GM19467 (cell line): ENCODE data around the gene TAF1B.
"Not testable (repeated sequence)": the region's sequence is repeated elsewhere in the genome, so short reads cannot be mapped to it uniquely, and the experiment has no call there.

ENCODE experiments used
- ATAC-seq: cut with Tn5 transposase; IDR thresholded peaks from one replicate; pipeline ENCODE4 v1.9.1; 2021; ENCODE audit warnings: mild to moderate bottlenecking, moderate library complexity; ENCODE audit not compliant: unreplicated experiment

The TAF1B gene

DNA sequence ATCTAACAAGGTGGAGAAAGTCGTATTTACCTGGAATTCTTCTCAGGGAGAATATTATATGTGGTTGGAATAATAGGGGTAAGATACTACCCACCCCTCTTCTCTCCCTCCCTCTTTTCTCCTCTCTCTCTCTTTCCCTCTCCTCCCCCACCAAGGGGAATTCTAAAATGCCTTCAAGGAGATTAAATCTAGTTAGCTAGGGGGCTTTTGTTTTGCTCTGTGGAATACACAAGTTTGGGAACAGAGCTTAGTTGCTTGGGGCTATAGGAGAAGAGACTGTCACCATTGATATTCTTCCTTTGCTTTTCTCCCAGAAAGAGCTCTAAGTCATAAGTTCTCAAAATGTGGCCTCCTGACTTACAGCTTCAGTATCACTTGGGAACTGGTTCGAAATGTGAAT, 34.5 kb downstream of the TAF1B start:
- ATAC-seq: no peak

DNA sequence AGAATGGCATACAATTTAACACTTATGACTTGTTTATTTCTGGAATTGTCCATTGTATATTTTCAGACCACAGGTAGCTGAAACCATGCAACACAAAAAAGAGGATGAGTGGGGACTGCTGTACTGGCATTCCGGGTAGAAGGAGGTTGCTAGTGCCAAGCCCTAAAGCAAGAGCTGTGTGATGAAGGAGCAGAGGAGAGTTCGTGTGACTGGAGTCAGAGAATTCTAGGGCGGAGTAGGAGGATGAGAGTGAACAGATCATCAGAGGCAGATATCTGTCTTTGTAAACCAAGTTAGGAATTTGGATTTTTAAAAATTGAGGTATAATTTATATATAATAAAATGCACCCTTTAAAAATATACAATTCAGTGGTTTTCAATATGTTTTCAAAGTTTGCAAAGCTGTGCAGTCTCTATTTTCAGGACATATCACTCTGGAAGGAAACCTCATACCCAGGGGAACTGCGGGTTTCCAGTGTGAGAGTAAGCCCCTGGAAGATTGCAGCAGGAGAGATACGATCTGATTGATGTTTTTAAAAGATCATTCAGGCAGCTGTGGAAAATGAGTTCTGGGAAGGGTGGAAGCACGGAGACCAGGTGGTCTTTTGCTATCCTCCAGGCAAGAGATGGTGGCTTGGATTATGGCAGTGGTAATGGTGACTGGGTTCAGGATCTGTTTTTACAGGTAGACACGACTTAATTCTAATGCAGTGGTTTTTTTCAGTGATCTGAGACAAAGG, 36.4 kb downstream of the TAF1B start:
- ATAC-seq: no peak

DNA sequence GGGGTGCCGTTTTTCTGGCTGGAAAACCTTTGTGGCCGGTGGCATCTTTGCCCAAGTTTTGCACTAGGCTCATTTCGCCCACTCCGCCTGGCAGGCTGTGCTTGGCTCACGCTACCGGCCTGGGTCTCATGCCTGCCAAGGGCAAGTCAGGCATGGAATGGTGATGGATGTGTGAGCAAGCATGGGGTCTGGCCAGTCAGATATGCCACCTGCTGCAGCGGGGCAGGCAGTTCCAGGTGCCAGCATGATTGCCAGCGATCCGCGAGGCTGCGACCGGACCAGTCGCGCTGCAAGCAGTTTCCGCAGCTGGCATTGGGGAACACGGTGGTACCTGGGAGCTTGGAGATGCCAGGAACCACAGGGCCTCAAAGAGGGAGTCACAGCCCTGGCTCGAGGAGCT, 40.6 kb downstream of the TAF1B start:
- no peak for ATAC-seq

DNA sequence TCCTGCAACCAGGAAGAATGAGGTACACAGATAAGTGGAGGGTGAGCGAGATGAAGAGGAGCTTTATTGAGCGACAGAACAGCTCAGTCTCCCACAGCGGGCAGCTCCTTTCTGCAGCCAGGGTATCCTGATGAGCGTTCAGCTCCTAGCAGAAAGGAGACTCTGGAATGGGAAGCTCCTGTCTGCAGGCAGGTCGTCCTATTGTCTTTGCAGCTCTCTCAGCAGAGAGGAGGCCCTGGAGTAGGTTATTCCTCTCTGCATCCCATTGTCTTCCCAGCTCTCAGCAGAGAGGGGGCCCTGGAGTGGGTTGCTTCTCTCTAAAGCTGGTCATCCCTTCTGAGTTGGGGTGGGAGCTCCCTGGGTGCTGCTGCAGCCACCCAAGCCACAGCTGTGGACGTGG, 41.2 kb downstream of the TAF1B start:
- no peak for ATAC-seq

DNA sequence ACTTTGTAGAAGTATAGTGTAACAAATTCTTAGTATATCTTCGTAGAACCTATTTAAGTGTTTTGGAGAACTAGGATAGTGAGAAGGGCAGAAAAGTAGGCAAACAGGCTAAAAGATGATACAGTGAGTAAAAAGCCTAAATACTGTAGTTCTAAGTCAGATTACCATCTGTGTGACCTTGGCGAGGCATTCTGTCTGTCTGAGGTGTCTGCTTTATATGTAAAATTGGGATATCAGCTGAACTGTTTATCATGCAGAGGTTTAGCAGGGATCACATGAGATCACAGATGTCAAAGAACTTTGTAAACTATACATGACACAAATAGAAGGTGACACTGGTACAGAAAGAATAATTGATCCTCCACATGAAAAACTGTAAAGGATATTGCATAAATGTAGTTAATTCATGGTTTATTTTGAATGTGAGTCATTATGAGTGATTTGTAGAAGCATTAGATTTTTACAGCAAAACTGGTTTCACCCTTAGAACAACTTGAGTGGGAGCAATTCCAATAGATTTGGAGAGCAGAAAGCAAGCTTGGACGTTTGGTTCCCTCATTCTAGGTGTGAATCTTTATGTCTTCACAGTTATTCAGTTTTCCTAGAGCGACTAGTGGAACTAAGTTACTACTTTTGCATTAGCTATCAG, 41.9 kb downstream of the TAF1B start:
- no peak for ATAC-seq

DNA sequence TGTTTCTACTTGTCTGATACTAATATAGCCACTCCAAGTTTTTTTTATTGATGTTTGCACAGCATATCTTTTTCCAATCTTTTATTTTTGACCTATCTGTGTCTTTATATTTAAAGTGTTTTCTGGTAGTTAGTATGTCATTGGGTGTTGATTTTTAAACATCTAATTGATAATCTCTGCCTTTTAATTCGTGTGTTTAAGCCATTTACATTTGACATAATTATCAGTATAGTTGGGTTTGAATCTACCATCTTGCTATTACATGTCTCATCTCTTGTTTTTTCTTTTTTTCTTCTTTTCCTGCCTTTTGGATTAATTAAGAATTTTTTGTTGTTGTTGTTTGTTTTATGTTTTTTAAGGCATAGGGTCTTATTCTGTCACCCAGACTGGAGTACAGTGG, 44.2 kb downstream of the TAF1B start:
- ATAC-seq: no peak

DNA sequence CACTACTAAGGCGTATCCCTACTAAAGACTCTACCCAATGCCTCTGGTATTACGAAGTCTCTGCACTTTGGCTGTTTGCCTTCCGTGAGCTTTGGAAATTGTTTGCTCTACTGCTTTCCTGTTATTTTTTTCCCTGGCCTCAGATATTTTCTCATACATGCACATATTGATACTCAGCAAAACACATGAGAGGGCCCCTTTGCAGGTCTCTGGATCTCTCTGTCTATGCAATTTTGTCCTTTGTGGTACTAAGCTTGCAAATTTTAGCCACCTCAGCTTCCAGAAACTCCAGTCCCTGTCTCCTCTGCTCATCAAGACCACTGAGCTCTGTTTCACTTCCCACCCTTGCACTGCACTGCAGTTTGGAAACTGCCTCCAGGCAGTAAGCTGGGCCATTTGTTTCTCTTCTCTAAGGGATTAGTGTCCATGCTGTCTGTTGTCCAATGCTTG, 46.6 kb downstream of the TAF1B start:
- no peak for ATAC-seq

DNA sequence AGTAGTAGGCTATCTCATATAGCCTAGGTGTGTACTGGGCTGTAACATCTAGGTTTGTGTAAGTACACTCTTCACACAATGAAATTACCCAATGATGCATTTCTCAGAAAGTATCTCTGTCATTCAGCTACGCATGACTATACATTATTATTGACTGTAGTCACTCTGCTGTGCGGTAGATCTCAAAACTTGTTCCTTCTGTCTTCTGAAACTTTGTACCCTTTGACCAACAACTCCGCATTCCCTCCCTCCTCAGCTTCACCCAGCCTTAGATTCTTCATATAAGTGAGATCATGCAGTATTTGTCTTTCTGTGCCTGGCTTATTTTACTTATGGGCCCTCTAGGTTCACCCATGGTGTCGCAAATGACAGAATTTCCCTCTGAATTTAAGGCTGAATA, 49.0 kb downstream of the TAF1B start:
- ATAC-seq: no peak

DNA sequence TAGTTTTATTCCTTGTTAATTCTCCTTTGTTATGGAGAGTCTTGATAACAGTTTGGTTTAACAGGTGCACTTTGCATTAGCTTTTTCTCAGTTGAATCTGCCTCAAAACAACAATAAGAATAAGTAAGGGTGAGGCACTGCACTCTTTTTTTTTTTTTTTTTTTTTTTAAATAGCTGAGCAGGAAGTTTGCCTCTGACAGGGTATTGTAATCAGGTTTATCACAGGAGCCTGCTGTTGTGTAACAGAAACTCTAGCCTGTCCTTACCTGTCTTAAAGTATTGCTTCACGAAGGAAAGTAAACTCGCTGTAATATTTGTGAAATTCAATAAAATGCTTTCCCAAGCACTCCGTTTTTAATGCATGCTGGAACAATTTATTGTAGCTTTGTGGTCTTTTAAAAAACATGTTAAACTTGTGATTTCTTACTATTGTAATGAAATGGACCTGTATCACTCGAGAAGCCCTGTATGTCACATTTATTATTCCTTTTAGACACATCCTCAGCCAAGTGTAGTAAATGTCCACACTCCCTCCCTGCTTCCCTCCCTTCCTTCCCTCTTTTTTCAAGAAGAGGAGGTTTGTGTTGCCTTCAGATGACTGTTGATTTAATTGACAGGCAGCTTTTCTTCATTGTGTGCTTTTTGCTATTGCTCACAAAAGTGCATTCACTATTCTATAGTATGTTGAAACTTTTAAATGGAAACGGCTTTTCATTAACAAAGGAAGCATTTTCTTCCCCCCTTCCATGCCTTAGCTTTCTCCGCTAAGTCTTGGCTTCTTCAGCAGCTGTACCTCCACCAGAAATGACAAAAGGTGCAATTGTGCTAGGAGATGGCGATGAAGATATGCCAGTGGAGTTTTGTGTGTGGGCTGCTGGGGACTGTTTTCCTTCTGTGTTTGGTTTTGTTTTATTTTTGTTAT, 52.7 kb downstream of the TAF1B start:
- ATAC-seq: no peak

DNA sequence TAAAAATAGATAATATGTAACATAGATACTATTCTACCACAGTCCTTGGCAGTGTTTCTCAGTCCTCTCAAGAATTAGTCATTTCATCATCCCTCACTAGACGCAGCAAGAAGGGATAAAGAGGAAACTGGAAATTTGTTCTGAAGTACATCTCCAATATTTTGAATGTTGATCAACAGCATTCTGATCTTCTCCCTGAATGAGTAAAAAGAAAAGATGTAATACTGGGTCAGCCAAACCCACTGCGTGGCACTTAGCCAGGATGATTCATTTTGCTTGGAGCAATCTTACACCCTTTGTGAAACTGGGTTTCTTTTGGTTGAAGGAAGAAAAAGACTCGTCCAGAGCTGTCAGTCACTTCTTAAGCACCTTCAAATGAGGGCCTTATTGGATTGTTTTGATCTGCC, 54.1 kb downstream of the TAF1B start:
- no peak for ATAC-seq

DNA sequence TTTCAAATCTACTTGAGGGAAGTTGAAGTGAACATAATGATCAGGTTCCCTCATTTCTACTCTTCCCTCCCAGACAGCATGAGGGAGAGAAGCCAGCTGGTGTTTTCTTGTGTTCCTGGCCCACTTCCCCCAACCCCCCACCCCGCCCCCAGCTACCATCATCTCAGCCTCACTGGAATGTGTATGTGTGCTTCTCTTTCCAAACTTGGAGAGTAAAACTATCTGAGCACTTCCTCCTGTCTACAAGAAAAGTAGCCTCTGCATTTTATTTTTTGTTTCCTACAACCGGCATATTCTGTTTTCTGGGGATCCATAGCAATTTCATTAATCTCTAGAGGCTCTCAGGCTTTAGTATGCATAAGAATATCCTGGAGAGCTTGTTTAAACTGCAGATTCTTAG, 54.6 kb downstream of the TAF1B start:
- ATAC-seq: no peak

DNA sequence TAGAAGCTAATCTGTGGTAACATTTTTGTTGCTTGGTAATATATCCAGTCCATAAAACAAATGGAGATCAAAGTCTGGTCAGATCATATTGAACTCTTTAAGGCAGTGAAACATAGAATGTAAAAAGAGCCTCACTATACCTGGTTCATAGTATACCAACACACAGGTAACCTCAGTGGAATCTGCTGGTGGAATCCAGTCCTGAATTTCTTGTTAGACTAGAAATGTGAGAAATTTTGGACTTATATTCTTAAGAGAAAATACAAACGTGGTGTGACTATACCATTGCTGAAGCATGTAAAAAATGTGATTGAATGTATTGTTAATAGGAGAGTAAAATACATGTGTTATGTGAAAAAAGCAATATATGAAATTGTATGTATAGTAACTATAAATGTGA, 62.1 kb downstream of the TAF1B start:
- no peak for ATAC-seq

DNA sequence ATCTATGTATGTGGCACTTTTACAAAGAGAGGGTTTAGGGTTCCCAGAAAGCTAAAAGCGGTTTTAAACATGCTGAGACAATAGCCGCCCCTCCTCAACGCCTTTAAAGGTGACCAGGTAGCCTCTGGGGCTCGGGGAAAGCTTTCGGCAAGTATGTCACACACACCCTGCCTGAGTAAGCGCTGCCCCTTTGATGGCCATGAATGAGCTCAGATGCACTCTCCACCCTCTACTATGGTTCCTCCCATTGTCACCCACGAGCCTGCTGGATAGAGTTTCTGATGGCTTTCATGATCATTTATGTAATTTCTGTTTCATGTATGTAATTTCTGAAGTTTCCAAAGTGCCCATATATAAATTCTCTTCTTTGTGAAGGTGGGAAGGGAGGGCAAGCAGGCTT, 64.1 kb downstream of the TAF1B start:
- no peak for ATAC-seq

DNA sequence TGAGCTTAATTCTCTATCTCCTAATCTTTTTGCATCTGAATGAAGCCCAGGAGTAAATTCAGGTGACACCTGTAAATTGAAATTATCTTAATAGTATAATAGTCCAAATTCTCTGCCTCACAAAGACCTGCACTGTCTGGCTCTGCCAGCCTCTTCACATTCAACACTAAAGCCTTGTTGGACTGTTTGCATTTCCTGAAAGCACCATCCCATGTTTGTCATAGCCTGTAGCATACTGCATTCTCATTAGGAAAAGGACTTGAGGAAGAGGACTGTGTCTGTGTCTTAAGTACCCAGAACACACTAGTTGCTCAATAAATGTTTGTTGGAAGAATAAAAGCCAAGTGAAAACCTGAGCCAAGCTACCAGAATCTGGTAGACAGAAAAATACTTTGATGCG, 65.4 kb downstream of the TAF1B start:
- no peak for ATAC-seq

DNA sequence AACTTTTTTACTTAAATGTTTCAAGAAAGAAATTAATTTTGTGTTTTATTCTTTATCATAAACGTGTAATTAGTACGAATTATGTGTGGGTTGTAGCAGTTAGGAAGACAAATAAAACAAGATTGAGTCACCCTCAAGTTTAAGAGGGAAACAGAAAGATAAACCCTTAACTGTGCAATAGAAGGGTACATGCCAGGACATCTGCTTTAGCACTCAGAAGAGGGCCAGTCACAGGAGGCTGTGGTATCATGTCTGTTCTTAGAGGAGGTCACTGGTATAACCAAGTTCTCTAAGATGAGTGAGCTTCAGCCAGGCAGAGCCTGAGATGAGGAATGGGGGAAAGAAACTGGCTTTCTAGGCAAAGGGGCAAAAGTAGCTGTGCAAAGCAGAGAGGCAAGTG, 65.8 kb downstream of the TAF1B start:
- ATAC-seq: no peak

DNA sequence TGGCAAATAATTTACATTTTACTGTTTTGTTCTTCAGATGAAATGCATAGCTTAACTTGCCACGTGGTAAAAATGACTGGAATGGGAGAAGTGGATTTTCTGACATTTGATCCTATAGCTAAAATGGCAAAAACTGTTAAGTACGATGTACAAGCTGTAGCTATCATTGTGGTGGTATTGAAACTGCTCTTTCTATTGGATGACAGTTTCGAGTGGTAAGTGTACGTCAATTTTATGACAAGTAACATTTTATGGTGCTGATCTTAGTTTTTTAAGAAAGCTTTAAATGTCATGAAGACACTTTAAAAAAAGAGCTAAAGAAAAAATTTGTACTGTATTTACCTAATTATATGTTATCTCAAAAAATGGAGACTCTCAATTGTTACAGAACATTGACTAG, 67.4 kb downstream of the TAF1B start:
- no peak for ATAC-seq

DNA sequence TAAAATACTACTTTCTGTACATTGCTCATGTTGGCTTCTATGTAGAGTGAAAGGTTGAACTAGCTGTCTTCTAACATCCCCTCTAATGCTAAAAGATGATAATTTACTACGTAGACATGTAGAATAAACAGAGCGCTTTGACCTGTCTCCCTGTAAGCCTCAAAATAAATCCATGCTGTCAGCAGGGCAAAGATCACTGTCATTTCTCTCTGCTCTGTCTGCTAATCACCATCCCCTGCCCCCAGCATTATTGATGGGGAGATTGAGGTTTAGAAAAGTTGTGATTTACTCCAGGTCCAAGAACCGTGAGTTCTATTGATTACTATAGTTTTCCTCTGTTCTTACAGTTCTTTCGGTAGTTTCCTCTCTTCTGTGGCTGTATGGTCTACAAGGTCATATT, 69.2 kb downstream of the TAF1B start:
- ATAC-seq: no peak

DNA sequence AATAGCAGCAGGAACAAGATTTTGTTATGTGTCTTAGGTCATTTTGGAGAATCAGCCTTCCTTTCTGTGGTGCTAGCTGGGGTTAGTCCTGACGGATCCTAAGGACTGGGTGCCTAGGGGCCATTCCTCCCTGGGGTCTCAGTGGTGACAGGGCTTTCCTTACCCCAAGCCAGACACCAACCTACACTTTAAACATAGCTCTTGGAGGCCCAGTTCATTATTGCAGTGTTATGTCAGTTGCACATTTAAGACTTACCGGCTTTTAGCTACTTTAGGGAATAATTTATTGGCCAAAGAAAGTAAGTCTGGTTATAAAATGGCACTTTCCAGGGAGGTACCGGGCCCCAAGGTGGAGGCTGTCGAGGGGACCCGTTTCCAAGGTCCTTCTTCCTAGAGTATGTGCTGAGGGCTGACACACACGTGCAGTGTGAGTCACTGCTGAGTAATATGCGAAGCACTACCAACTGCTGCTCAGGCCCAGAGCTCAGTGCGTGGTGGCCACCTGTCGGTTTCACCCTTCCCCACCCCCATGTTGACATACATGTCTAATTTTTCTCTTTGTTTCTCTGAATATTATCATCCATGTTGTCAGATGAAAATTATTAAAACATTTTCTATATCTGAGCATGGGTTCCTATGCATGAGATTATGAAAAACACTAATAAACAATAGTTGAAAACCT, 71.3 kb downstream of the TAF1B start:
- ATAC-seq: peak; percentile 93

DNA sequence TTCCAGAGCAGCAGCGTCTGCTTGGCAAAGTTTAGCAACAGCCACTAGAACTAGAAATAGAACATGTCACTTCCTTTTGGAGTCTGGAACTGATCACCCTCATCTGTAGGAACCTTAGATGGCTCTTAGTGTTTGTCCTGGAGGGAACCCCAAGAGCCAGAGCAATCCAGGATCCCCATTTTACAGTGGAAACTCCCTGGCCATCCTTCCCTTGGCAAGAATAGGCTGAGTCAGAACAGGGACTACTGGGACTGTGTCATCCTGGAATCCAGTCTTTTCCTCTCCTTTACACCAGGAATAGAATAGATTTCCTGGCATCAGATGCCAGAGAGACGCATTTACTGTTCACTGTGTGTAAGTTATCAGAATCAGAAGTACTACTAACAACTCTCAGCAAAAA, 75.0 kb downstream of the TAF1B start:
- no peak for ATAC-seq

DNA sequence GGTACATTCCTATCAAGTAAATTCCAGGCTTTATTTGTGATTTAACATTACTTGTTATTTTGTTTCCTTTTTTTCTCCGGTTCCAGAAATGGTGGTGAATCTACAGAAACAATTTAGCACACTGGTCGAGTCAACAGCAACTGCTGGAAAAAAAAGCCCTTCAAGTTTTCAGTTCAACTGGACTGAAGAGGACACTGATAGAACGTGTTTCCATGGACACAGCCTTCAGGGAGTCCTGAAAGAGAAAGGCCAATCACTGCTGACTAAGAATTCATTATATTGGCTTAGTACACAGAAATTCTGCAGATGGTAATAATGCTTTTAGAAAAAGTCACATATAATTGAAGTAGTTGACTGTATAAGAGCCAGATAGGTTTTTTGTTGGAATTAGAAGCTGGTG, 76.2 kb downstream of the TAF1B start:
- ATAC-seq: no peak

DNA sequence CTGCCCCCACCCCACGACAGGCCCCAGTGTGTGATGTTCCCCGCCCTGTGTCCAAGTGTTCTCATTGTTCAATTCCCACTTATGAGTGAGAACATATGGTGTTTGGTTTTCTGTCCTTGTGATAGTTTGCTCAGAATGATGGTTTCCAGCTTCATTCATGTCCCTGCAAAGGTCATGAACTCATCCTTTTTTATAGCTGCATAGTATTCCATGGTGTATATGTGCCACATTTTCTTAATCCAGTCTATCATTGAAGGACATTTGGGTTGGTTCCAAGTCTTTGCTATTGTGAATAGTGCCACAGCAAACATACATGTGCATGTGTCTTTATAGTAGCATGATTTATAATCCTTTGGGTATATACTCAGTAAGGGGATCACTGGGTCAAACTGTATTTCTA, 83.7 kb downstream of the TAF1B start:
- not testable (repeated sequence) for ATAC-seq
